Sciatic nerve (tissue), 2 donors: ENCODE measurements around the gene ASL. TPM values are rescaled to one million over a fixed set of nuclear protein-coding genes. Genes with fewer than 3 reads are reported as not detected.
"Not testable (repeated sequence)": the region's sequence is repeated elsewhere in the genome, so short reads cannot be mapped to it uniquely, and the experiment has no call there.

Experiments used
- ATAC-seq: fragments of 200-7000 bp; cut with Tn5 transposase; one replicate; pipeline ENCODE4 v1.9.1; 2020; ENCODE audit warnings: mild to moderate bottlenecking, moderate library complexity
- DNase-seq: peaks from one replicate; pipeline ENCODE4 v3.0.0-alpha.2; 2020; ENCODE audit warnings: low spot score
- intact Hi-C: fragments of 100-400 bp; cut with DNase I; formaldehyde crosslinking; loops from one replicate; pipeline ENCODE4 v1.14.2; 2022
- total RNA-seq: library from RNA; stranded (reverse); fragmentation: NEBNext Ultra II Directional; extraction: Animal tissue kit (Norgen Biotek cat#: 25700); gene quantifications from one replicate; pipeline ENCODE4 v1.2.1, GENCODE V29; 2021
- donor health status: DM: no; HTN: no; CAD: no.
- donor health status: DM: no; HTN: no; CAD: no.

ASL gene
- total RNA-seq, 1 donor from 2014 or later: 25.7 TPM

- intact Hi-C loops: no loop called here
Observed at GRCh38 chr7:66110856-66111255, 35.2 kb downstream of the ASL start.

GRCh38 chr7:66114743-66115649 lies 39.4 kb downstream of the ASL start, which contains the start of gene CRCP:
TSS of gene CRCP (plus strand) at chr7:66114847. CDS start at chr7:66114963, 116 bp downstream.
- ATAC-seq (peak; percentile 95), DNase-seq (peak; percentile 88)
- intact Hi-C loops: no loop called here

More at GRCh38 chr7:66110856-66111255, 35.2 kb downstream of the ASL start:
- DNase-seq (no peak), ATAC-seq (no peak)

GRCh38 chr7:66116680-66117420 lies 41.2 kb downstream of the ASL start:
- intact Hi-C loops, ATAC-seq, DNase-seq: not testable (repeated sequence)

- ATAC-seq (no peak), DNase-seq (no peak)
- intact Hi-C loops: no loop called here
Observed at GRCh38 chr7:66118603-66119002, 43.0 kb downstream of the ASL start.

DNA sequence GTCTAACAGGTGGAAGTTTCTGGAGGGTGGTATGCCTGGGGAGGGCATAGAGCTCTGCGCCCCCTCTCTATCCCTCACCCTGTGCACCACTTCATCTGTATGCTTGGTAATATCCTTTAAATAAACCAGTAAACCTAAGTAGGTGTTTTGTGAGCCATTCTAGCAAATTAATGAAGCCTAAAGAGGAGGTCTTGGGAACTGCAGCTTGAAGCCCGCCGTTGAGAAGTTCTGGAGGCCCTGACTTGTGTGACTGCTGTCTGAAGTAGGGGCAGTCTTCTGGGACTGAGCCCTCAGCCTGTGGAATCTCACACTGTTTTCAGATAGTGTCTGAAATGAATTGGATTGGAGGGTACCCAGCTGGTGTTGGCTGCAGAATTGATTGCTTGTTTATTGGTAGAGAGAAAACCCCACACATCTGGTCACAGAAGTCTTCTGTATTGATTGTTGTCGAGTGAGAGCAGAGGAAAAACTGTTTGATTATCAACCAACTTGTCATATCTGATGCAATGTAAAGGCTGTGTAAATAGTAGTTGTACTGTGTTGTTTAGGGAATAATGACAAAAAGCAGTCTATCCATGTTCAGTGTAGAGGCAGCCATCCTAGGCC lies 43.7 kb downstream of the ASL start:
- DNase-seq (no peak), ATAC-seq (no peak)
- intact Hi-C loops: no loop called here

GRCh38 chr7:66123175-66123528 lies 47.5 kb downstream of the ASL start:
- intact Hi-C loops: no loop called here
- no peak for ATAC-seq
- no peak for DNase-seq

DNA sequence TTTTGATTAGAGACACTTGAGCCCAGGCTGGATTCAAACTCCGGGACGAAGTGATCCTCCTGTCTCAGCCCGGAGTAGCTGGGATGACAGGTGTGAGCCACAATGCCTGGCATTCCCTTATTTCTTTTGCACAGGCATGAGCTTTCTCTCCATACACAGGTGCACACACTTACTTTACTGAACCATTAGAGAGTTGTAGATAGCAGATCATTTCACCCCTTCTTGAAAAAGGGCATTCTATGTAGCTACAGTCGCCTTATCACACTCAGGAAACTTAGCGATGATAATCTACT lies 48.9 kb downstream of the ASL start:
- ATAC-seq, intact Hi-C loops, DNase-seq: not testable (repeated sequence)

- no peak for ATAC-seq
- intact Hi-C loops: no loop called here
- DNase-seq: no peak
Observed at GRCh38 chr7:66125052-66125694, 49.6 kb downstream of the ASL start.

GRCh38 chr7:66125781-66126352 lies 50.2 kb downstream of the ASL start:
- ATAC-seq, intact Hi-C loops, DNase-seq: not testable (repeated sequence)

DNA sequence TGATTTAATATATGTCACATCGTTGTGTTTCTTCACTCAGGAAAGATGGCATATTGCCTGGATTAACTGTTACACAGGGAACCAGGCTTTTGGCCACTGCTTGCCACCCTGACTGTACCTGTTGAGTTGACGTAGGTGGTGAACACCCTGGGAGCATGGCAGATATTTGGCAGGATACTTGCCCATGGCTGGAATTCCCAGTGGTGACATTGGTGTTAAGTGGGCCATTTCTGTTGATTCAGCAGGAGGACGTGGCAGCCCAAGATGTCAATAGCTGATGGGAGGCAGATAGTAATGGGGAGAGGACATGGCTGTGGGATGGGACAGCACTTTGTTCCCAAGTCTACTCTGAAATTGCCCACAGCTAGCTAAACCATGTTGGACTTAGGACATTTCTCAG lies 51.6 kb downstream of the ASL start:
- DNase-seq, intact Hi-C loops, ATAC-seq: not testable (repeated sequence)

DNA sequence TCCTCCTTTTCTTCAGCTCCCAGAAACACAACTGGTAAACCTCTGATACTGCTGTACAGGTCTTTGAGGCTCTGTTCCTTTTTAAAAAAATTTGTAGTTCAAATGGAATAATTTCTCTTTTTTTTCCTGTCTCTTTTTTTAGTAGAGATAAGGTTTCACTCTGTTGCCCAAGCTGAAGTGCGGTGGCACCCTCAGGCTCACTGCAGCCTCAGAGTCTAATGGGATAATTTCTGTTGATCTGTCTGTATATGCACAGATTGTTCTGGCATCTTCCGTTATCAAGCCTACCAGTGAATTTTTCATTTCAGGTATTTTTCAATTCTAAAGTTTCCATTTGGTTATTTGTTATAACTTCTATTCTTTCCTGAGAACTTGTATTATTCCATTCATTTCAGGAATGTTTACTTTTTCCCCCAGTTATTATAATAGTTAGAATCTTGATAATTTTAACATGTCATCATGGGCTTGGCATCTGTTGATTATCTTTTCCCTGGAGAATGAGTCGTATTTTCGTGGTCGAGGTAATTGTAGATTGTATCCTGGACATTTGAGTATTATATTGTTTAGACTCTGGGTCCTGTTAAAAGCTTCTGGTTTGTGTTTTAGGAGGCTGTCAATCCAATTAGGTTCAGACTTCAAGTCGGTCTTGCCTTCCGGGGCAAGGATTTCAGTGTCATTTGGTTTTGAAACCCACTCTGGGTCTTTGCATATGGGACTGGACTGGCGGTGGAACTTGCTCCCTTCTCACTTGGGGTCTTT lies 63.6 kb downstream of the ASL start:
- intact Hi-C loops: no loop called here
- DNase-seq (no peak), ATAC-seq (no peak)

DNA sequence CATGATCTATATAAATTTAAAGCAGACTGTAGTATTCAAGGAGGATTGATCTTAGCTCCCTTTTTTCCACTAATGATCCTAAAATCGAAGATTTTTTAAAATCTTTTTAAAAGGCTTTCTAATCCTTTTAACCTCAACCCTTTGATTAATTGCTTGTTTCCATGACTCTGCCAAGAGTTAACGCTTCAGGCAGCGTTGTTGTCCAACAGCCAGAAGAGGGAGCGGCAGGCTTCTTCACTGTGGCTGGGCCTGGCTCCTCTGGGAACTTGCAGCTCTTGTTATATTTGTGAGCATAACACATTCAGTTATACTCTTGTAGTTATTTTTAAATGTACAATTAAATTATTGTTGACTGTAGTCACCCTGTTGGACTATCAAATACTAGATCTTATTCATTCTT lies 65.3 kb downstream of the ASL start:
- DNase-seq: peak; percentile 80
- intact Hi-C loops: no loop called here
- peak; percentile 90 for ATAC-seq

GRCh38 chr7:66142334-66142733 lies 66.7 kb downstream of the ASL start:
- DNase-seq (no peak), ATAC-seq (no peak)
- intact Hi-C loops: no loop called here

DNA sequence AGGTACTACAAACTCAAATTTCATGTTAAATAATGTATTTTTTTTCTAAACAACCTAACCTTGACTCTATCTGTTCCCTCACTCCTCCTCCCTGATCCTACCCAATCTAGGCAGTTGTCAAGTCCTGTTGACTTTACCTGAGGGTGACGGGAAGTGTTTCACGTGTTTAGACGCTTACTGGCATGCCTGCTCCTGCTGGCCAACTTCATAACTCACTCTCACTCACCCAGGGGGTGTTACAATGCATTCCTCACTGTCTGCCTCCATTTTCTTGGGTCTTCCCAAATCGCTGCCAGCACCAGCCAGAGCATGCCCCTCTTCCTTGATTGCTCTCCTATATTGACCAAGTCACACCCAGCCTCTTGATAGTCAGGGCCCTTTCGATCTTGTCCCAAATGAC lies 67.4 kb downstream of the ASL start:
- DNase-seq (no peak), ATAC-seq (no peak)
- intact Hi-C loops: no loop called here

Other genes with a start within 250 kb of the ASL start
- gene VKORC1L1, start 202.7 kb upstream of the ASL start, total RNA-seq: 23.4 TPM
- gene GUSB, start 93.6 kb upstream of the ASL start, total RNA-seq: 46.6 TPM
- 31.2 TPM for gene CRCP, start 39.0 kb downstream of the ASL start, total RNA-seq
- 29.0 TPM for gene TPST1, start 129.5 kb downstream of the ASL start, total RNA-seq